ENCODE measurements around the gene S100A7. TPM values are rescaled to one million over a fixed set of nuclear protein-coding genes. Genes with fewer than 3 reads are reported as not detected.

S100A7 gene
- total RNA-seq: not detected

DNA sequence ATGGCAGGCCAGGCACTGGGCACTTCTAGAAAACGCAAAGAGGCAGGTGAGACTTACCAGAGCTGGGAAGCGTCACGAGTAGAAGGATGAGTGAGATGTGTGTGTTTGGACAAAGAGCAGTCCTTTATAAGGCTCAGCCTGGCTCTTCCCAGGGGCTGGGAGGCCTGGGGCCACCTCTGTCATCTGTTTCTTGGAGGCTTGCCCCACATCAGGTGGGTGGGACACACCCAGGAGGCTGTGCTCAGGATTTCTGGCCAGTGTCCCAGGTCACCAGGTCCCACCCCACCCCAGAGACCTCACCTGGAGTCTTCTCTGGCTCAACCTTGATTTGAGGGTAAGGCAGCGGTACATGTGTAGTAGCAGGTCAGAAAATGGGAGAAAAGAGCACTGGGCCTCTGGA is at the start of gene S100A7:
S100A7 (minus strand) TSS at position 101 of the 400 bp plus-strand sequence. CDS start 1,638 bp downstream, outside the sequence.
- ATAC-seq (no peak), DNase-seq (no peak)
- no peak within 1 kb of the TSS for H3K4me3 Mint-ChIP-seq
- no peaks in the 10 kb centered on the region for H3K4me1 Mint-ChIP-seq (ENCODE audit: low read depth)
- no peaks in the 10 kb centered on the region for H3K9me3 Mint-ChIP-seq
- no peaks in the 10 kb centered on the region for H3K36me3 Mint-ChIP-seq (ENCODE audit: insufficient read depth)
- H3K27me3 Mint-ChIP-seq (ENCODE audit: low read depth): peaks cover 44% of the 10 kb centered on the region

DNA sequence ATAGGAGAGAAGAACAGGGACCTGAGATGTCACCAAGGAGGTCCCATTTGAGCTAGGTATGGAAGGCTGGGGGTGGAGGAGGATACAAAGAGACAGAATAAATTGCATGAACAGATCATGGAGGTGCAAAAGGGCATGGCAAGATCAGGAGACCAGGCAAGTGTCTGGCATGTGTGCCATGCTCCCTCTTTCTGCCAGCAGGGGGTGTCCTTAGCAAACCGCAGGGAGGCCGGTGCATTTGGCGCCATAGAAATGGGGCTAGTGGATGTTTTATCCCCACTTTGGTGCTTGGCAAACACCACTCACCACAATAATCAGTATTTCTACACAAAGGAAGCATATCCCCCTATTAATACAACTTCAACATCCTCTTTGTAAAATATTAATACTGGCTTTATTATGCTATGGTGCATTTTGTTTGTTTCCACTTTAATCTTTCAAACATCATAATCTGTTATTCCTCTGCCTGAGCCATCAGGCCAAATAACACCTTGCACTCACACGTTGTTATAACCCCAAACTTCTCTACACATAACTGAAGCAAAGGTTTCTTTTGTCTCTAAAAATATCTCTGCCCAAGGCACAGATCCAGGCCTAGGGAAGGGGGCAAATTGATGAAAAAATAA is 49.4 kb upstream of the S100A7 start:
- Mint-ChIP-seq H3K27me3 (ENCODE audit: low read depth) (no peaks in the 10 kb centered on the region), H3K4me3 (no peak overlapping the region), H3K9me3 (no peaks in the 10 kb centered on the region), H3K36me3 (ENCODE audit: insufficient read depth) (no peaks in the 10 kb centered on the region), H3K4me1 (ENCODE audit: low read depth) (peaks cover 9% of the 10 kb centered on the region)
- ATAC-seq (peak; percentile 79), DNase-seq (peak; percentile 64)

DNA sequence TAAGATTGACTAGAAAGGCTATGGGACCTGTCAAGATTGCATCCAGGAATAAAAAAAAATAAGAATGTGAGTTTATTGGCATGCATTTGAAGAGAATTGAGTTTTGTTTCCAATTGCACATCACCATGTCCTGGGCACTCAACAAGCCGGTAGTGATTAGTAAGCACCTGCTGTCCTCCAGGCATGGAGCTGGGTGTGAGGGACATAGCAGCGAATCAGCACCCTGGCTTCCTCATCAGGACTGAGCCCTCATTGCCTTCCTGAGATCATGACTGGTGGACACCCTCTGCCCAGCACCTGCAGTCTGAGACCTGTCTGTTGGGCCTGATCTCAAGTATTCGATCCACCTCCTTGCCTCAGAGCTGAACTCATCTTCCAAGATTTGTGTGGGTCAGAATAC is 48.6 kb upstream of the S100A7 start:
- no peaks in the 10 kb centered on the region for H3K27me3 Mint-ChIP-seq (ENCODE audit: low read depth)
- no peak for DNase-seq
- no peaks in the 10 kb centered on the region for H3K36me3 Mint-ChIP-seq (ENCODE audit: insufficient read depth)
- no peak for ATAC-seq
- peaks cover 9% of the 10 kb centered on the region for H3K4me1 Mint-ChIP-seq (ENCODE audit: low read depth)
- no peak overlapping the region for H3K4me3 Mint-ChIP-seq
- no peaks in the 10 kb centered on the region for H3K9me3 Mint-ChIP-seq

- ATAC-seq (no peak), DNase-seq (no peak)
- Mint-ChIP-seq H3K9me3 (no peaks in the 10 kb centered on the region), H3K4me3 (no peak overlapping the region), H3K36me3 (ENCODE audit: insufficient read depth) (no peaks in the 10 kb centered on the region), H3K4me1 (ENCODE audit: low read depth) (peaks cover 9% of the 10 kb centered on the region), H3K27me3 (ENCODE audit: low read depth) (no peaks in the 10 kb centered on the region)
These were observed 47.6 kb upstream of the S100A7 start for GRCh38 chr1:153507926-153508583.

- Mint-ChIP-seq H3K4me3 (no peak overlapping the region), H3K36me3 (ENCODE audit: insufficient read depth) (no peaks in the 10 kb centered on the region), H3K9me3 (no peaks in the 10 kb centered on the region), H3K4me1 (ENCODE audit: low read depth) (peaks cover 8% of the 10 kb centered on the region), H3K27me3 (ENCODE audit: low read depth) (no peaks in the 10 kb centered on the region)
- DNase-seq (no peak), ATAC-seq (no peak)
These were observed 46.5 kb upstream of the S100A7 start for GRCh38 chr1:153506831-153507413.

- Mint-ChIP-seq H3K36me3 (ENCODE audit: insufficient read depth) (no peaks in the 10 kb centered on the region), H3K27me3 (ENCODE audit: low read depth) (no peaks in the 10 kb centered on the region), H3K9me3 (no peaks in the 10 kb centered on the region), H3K4me1 (ENCODE audit: low read depth) (peaks cover 6% of the 10 kb centered on the region), H3K4me3 (no peak overlapping the region)
- DNase-seq: no peak
- ATAC-seq: no peak
These were observed 45.9 kb upstream of the S100A7 start for GRCh38 chr1:153506386-153506785.

GRCh38 chr1:153505576-153505975 is 45.1 kb upstream of the S100A7 start:
- Mint-ChIP-seq H3K36me3 (ENCODE audit: insufficient read depth) (no peaks in the 10 kb centered on the region), H3K27me3 (ENCODE audit: low read depth) (no peaks in the 10 kb centered on the region), H3K4me3 (no peak overlapping the region), H3K4me1 (ENCODE audit: low read depth) (no peaks in the 10 kb centered on the region), H3K9me3 (no peaks in the 10 kb centered on the region)
- DNase-seq (no peak), ATAC-seq (no peak)

- H3K9me3 Mint-ChIP-seq: no peaks in the 10 kb centered on the region
- peaks cover 6% of the 10 kb centered on the region for H3K27me3 Mint-ChIP-seq (ENCODE audit: low read depth)
- no peaks in the 10 kb centered on the region for H3K36me3 Mint-ChIP-seq (ENCODE audit: insufficient read depth)
These were observed 43.3 kb upstream of the S100A7 start for GRCh38 chr1:153503766-153504165.

DNA sequence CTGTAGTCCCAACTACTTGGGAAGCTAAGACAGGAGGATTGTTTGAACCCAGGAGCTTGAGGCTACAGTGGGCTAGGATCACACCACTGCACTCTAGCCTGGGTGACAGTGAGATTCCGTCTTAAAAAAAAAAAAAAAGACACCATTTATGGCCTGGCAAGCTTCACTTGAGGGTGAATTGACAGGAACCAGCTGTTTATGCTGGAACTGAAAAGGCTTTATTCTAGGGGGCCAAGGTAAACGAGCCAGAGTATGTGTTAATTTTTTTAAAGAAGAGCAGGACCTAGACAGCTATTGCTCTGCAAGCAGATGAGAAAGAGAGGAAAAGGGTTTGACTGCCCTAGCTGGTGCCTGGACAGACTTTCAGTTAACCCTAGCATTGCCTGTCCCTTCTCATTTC is 38.3 kb upstream of the S100A7 start:
- DNase-seq (no peak), ATAC-seq (no peak)
- peaks cover 2% of the 10 kb centered on the region for H3K4me1 Mint-ChIP-seq (ENCODE audit: low read depth)
- H3K9me3 Mint-ChIP-seq: no peaks in the 10 kb centered on the region
- no peak overlapping the region for H3K4me3 Mint-ChIP-seq
- peaks cover 24% of the 10 kb centered on the region for H3K27me3 Mint-ChIP-seq (ENCODE audit: low read depth)
- no peaks in the 10 kb centered on the region for H3K36me3 Mint-ChIP-seq (ENCODE audit: insufficient read depth)

More at GRCh38 chr1:153503766-153504165, 43.3 kb upstream of the S100A7 start:
- Mint-ChIP-seq H3K4me1 (ENCODE audit: low read depth) (no peaks in the 10 kb centered on the region), H3K4me3 (no peak overlapping the region)
- DNase-seq (no peak), ATAC-seq (no peak)

DNA sequence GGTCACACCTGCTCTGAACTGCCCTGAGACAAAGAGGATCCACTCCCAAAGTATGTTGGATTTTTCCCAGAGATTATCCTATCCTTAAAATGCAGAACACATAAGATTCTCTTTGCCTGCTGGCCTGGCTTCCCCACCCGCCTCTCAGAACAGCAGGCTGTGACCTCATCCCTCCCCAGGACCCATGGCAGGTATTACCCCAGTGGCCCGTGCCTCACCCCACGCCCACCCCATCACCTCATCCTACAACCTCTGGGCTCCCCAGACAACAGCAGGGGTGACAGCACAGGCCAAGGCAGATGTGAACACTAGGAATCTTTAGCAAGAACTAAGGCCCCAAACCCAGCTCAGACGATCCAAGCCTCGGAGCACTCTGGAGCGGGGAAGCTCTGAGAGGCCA is 35.1 kb upstream of the S100A7 start:
- no peak for DNase-seq
- H3K27me3 Mint-ChIP-seq (ENCODE audit: low read depth): peaks cover 29% of the 10 kb centered on the region
- no peaks in the 10 kb centered on the region for H3K36me3 Mint-ChIP-seq (ENCODE audit: insufficient read depth)
- H3K4me1 Mint-ChIP-seq (ENCODE audit: low read depth): peaks cover 2% of the 10 kb centered on the region
- no peaks in the 10 kb centered on the region for H3K9me3 Mint-ChIP-seq
- H3K4me3 Mint-ChIP-seq: no peak overlapping the region
- no peak for ATAC-seq

DNA sequence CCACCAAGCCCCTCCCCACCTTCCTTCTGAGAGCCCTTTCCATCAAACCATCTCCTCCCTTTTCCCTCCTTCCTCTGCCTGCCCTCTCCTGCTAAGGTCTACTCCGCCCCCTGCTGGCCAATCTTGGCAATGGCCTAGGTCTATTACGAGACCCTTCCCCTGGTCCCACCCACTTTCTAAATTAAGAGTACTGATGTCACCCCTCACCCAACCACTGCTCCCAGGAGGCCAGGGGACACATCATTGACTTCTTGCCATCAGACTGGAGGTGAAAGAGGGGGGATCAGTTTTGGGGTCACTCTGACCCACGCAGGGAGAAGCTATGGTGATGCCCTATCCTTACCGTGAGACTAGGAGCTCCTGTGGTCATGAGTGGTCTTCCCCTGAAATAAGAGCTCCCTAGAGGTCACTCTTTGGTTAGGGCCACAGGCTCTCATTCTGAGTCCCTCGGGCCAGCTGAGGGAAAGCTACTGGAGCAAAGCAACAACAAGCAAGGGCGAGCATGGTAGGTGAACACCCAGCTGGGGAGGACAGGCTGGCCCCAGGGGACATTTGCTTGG is 34.6 kb upstream of the S100A7 start:
- Mint-ChIP-seq H3K27me3 (ENCODE audit: low read depth) (peaks cover 25% of the 10 kb centered on the region), H3K36me3 (ENCODE audit: insufficient read depth) (no peaks in the 10 kb centered on the region), H3K9me3 (no peaks in the 10 kb centered on the region), H3K4me3 (no peak overlapping the region), H3K4me1 (ENCODE audit: low read depth) (peaks cover 2% of the 10 kb centered on the region)
- DNase-seq (peak; percentile 72), ATAC-seq (peak; percentile 70 to 82)

DNA sequence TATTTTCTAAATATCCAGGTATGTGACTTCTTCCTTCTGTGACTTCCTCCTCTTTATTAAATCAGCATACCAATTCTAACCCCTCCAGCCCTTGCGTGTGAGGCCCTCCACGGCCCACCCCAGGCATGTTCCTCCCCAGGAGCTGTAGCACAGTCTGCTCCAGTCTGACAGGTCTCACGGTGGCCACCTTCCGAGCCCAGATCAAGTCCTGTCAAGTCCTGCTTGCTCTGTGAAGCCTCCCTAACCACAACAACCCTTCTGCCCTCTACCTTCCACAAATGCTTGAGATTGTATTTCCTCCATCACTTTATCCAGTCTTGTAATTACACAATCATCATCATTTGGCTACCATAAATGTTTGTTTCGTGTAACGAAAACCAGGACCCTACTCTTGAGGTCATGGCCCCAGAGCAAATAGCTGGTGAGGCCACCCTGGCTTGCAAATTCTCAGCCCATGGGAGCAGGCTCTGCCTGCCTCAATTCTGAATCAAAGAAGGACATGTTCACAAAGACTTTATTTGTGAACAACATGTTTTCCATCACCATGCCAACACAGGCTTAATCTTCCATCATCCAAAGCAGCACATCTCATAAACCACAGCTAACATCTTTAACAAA is 33.0 kb upstream of the S100A7 start:
- Mint-ChIP-seq H3K27me3 (ENCODE audit: low read depth) (peaks cover 26% of the 10 kb centered on the region), H3K4me3 (no peak overlapping the region), H3K36me3 (ENCODE audit: insufficient read depth) (no peaks in the 10 kb centered on the region), H3K4me1 (ENCODE audit: low read depth) (peaks cover 2% of the 10 kb centered on the region), H3K9me3 (no peaks in the 10 kb centered on the region)
- ATAC-seq (no peak), DNase-seq (no peak)

DNA sequence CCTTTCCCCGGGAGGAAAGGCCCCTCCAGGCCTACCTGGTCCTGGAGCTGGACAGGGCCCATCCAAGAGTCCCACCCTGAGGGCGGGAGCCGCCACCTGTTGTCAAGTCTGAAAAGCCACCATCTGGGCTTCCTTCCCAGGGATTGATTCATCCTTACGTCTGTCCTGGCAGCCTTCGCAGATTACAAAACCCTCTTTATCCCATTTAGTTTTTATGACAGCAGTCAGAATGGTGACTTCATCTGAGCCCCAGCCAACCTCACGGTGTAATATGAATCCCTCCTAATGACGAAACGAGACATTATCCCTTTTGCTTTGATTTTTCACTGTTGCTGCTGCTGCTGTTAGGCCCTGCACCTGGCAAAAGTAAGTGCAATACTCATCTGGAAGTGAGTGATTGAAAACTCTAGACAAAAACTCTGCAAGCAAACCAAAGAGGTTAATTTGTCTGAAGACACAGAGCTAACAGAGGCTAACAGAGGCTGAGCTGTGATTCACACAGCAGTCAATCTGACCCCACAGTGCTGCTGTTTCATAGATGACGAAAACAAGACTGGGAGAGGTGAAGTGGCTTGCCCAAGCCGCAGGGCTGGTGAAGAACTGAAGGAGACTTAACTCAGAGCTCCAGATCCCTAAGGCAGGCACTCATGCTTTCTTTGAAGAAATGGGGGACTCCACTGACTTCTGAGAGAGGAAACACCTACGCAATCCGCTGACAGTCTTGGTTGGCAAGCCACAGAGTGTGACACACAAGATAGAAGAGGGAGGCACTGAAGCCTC is 30.0 kb upstream of the S100A7 start:
- no peak for ATAC-seq
- DNase-seq: no peak

DNA sequence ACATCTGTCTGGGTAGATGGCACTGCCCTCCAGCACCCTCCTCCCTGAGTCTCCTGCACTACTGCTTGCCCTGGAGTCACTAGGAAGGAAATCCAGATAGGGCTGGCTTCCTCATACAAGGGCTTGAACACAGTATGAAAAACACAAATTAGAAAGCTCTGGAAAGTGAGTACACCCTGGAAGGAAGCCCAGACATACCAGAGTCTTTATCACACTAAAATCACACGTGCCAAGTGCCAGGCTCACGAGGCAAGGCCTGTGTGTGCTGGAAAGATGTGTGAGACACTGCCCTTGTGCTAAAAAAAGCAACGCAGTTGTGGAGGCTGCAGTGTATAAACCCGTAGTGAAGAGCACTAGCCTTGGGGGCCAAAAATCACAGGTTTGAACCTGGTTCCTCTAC is 28.3 kb upstream of the S100A7 start:
- H3K4me3 Mint-ChIP-seq: no peak overlapping the region
- H3K4me1 Mint-ChIP-seq (ENCODE audit: low read depth): no peaks in the 10 kb centered on the region
- ATAC-seq (no peak), DNase-seq (no peak)
- peaks cover 27% of the 10 kb centered on the region for H3K27me3 Mint-ChIP-seq (ENCODE audit: low read depth)
- H3K36me3 Mint-ChIP-seq (ENCODE audit: insufficient read depth): no peaks in the 10 kb centered on the region
- H3K9me3 Mint-ChIP-seq: no peaks in the 10 kb centered on the region

More for the DNA sequence above, 30.0 kb upstream of the S100A7 start:
- peaks cover 16% of the 10 kb centered on the region for H3K27me3 Mint-ChIP-seq (ENCODE audit: low read depth)
- H3K4me3 Mint-ChIP-seq: no peak overlapping the region
- H3K4me1 Mint-ChIP-seq (ENCODE audit: low read depth): peaks cover 2% of the 10 kb centered on the region
- H3K9me3 Mint-ChIP-seq: no peaks in the 10 kb centered on the region
- no peaks in the 10 kb centered on the region for H3K36me3 Mint-ChIP-seq (ENCODE audit: insufficient read depth)

Measured in activated T-cell treated with anti-CD3 and anti-CD28 coated beads, Interleukin-2, amount 50 U/mL, for 4 hours (primary cell).